Measurements from ENCODE around the gene DCDC1. TPM values are rescaled to one million over a fixed set of nuclear protein-coding genes. Genes with fewer than 3 reads are reported as not detected.

DCDC1 gene
- polyA plus RNA-seq, 2 of the 4 experiments (the other 2 are of a cell fraction): 2.8 to 9.5 TPM

- H3K4me2 ChIP-seq: no peak overlapping the region
- no peak overlapping the region for H3K27ac ChIP-seq
- ATAC-seq (no peak), FAIRE-seq (no peak), DNase-seq (ENCODE audit: low read depth in 1 of 2, low spot score in 1 of 2) (no peak)
- ChIA-PET CTCF (no interaction called here), POLR2A (no interaction called here)
- WGBS (ENCODE audit: missing lambda C conversion rate): 50% methylated on average over 1 of the region's 1 CpG
- H3K9me3 ChIP-seq: no peaks in the 10 kb centered on the region
- TF ChIP-seq BHLHE40 (IDR thresholded peaks at IDR 0.05; ENCODE audit: low read depth, low read length) (no peak), NR3C1 (IDR thresholded peaks at IDR 0.05) (no peak), FOSB (CRISPR knock-in tag; IDR thresholded peaks at IDR 0.05) (no peak), CTCF (IDR thresholded peaks at IDR 0.05) (no peak), HES2 (IDR thresholded peaks at IDR 0.05) (no peak), FOSL2 (IDR thresholded peaks at IDR 0.05) (no peak), FOSL2 (CRISPR knock-in tag; IDR thresholded peaks at IDR 0.05) (no peak), SREBF2 (IDR thresholded peaks at IDR 0.05) (no peak), CEBPB (IDR thresholded peaks at IDR 0.05) (no peak), EP300 (IDR thresholded peaks at IDR 0.05) (no peak), NFE2L2 (conservative IDR thresholded peaks at IDR 0.05; ENCODE audit: low read length) (no peak), EHF (CRISPR knock-in tag; IDR thresholded peaks at IDR 0.05) (no peak), FOXS1 (CRISPR knock-in tag; IDR thresholded peaks at IDR 0.05) (no peak), NPAS2 (CRISPR knock-in tag; IDR thresholded peaks at IDR 0.05; ENCODE audit: borderline replicate concordance) (no peak), HMGXB4 (CRISPR knock-in tag; IDR thresholded peaks at IDR 0.05; ENCODE audit: borderline replicate concordance) (no peak), SMC3 (IDR thresholded peaks at IDR 0.05) (no peak), ZC3H11A (IDR thresholded peaks at IDR 0.05) (no peak), RARB (CRISPR knock-in tag; IDR thresholded peaks at IDR 0.05) (no peak)
- no peaks in the 10 kb centered on the region for H3K4me1 ChIP-seq
- no peak overlapping the region for H3K4me3 ChIP-seq
Observed at GRCh38 chr11:31231601-31232000, 137.9 kb downstream of the DCDC1 start.

- ATAC-seq (no peak), DNase-seq (ENCODE audit: low read depth in 1 of 2, low spot score in 1 of 2) (no peak), FAIRE-seq (no peak)
- H3K4me2 ChIP-seq: no peak overlapping the region
- CTCF ChIA-PET: interaction anchor here (0.6 to 1.5 kb wide), 3 partner anchors 21 to 954 kb away, joined by 3 read pairs; no protein-coding TSS in a partner anchor
- no peaks in the 10 kb centered on the region for H3K4me1 ChIP-seq
- H3K9me3 ChIP-seq: no peaks in the 10 kb centered on the region
- no peak overlapping the region for H3K4me3 ChIP-seq
- POLR2A ChIA-PET: no interaction called here
- 76% methylated on average over 2 of the region's 2 CpGs for WGBS (ENCODE audit: missing lambda C conversion rate)
- H3K27ac ChIP-seq: no peak overlapping the region
- TF ChIP-seq FOXS1 (CRISPR knock-in tag; IDR thresholded peaks at IDR 0.05) (no peak), CTCF (IDR thresholded peaks at IDR 0.05) (no peak), NFE2L2 (conservative IDR thresholded peaks at IDR 0.05; ENCODE audit: low read length) (no peak), JUNB (IDR thresholded peaks at IDR 0.05) (no peak)
Observed at GRCh38 chr11:31218847-31219246, 150.7 kb downstream of the DCDC1 start.

- Histone ChIP-seq H3K9me3 (no peaks in the 10 kb centered on the region), H3K4me1 (no peaks in the 10 kb centered on the region), H3K27ac (no peak overlapping the region), H3K4me3 (no peak overlapping the region), H3K4me2 (no peak overlapping the region)
- DNase-seq (ENCODE audit: low read depth in 1 of 2, low spot score in 1 of 2): no peak
- POLR2A ChIA-PET: no interaction called here
- WGBS (ENCODE audit: missing lambda C conversion rate): 0% methylated on average over 1 of the region's 1 CpG
- CTCF ChIA-PET: no interaction called here
- no peak for ATAC-seq
- FAIRE-seq: no peak
- no peak for TF ChIP-seq FOXS1 (CRISPR knock-in tag; IDR thresholded peaks at IDR 0.05)
- no peak for TF ChIP-seq CBX2 (IDR thresholded peaks at IDR 0.05; ENCODE audit: borderline replicate concordance, low read depth)
- TF ChIP-seq KDM1A (IDR thresholded peaks at IDR 0.05; ENCODE audit: low read depth): no peak
- TF ChIP-seq BHLHE40 (IDR thresholded peaks at IDR 0.05; ENCODE audit: low read depth, low read length): no peak
- no peak for TF ChIP-seq MAFK (IDR thresholded peaks at IDR 0.05; ENCODE audit: partially characterized antibody)
- no peak for TF ChIP-seq CHD2 (IDR thresholded peaks at IDR 0.05; ENCODE audit: low read length, partially characterized antibody)
- no peak for TF ChIP-seq RNF2 (IDR thresholded peaks at IDR 0.05; ENCODE audit: borderline replicate concordance, low read depth)
- no peak for TF ChIP-seq REST (IDR thresholded peaks at IDR 0.05)
- no peak for TF ChIP-seq KDM5A (IDR thresholded peaks at IDR 0.05)
- no peak for TF ChIP-seq CEBPB (IDR thresholded peaks at IDR 0.05)
Observed at GRCh38 chr11:31214372-31214771, 155.2 kb downstream of the DCDC1 start.

Measured in A549 (cell line).